ENCODE measurements around the gene PFKFB3. TPM values are rescaled to one million over a fixed set of nuclear protein-coding genes. Genes with fewer than 3 reads are reported as not detected.

The PFKFB3 gene
- polyA plus RNA-seq, 3 donors, result 12.2 to 101 (median 15.8) TPM

GRCh38 chr10:6173203-6173602 lies 29.5 kb upstream of the PFKFB3 start:
- H3K9me3 ChIP-seq (replicated peaks in 1 of 2; ENCODE audit: control insufficient read depth in 1 of 2, insufficient read depth in 1 of 2, low read length in 2 of 2), result no peaks in the 10 kb centered on the region
- no peak overlapping the region for H3K9ac ChIP-seq (ENCODE audit: insufficient read depth, low read length, poor library complexity, severe bottlenecking)
- peaks cover 3 to 17% of the 10 kb centered on the region in 2 donors for H3K36me3 ChIP-seq (replicated peaks in 1 of 2; ENCODE audit: control insufficient read depth in 1 of 2, insufficient read depth in 2 of 2, low read length in 2 of 2)
- TF ChIP-seq CTCF (IDR thresholded peaks at IDR 0.05), result no peak
- Mint-ChIP-seq H3K4me3 (no peak overlapping the region), H3K36me3 (peaks cover 43 to 54% of the 10 kb centered on the region in 2 donors), H3K27ac (peak overlapping the region; percentile 83 to 96 (median 88)), H3K4me1 (peaks cover 61% of the 10 kb centered on the region), H3K27me3 (ENCODE audit: low read depth in 3 of 3) (peaks cover 1 to 4% (median 3%) of the 10 kb centered on the region in 3 donors), H3K9me3 (no peaks in the 10 kb centered on the region)
- H3K27ac ChIP-seq (ENCODE audit: low read depth in 1 of 2, low read length in 2 of 2), result peak overlapping the region in 1 of 2 donors; percentile 90
- peaks cover 89% of the 10 kb centered on the region for H3K79me2 ChIP-seq (ENCODE audit: insufficient read depth, low read length)
- DNase-seq, result no peak
- 47% methylated on average over 4 of the region's 8 CpGs for WGBS (ENCODE audit: insufficient coverage)
- peaks cover 27 to 46% of the 10 kb centered on the region in 2 donors for H3K4me1 ChIP-seq (ENCODE audit: control insufficient read depth in 1 of 2, insufficient read depth in 2 of 2, low read length in 2 of 2)
- H4K20me1 ChIP-seq (ENCODE audit: insufficient read depth, low read length), result peaks cover 98% of the 10 kb centered on the region
- H2AFZ ChIP-seq (ENCODE audit: insufficient read depth, low read depth, low read length, poor library complexity, severe bottlenecking), result no peak overlapping the region
- intact Hi-C loops (cut with micrococcal nuclease), result no loop called here
- no peaks in the 10 kb centered on the region for H3K27me3 ChIP-seq (ENCODE audit: control insufficient read depth in 2 of 2, insufficient read depth in 2 of 2, low read length in 2 of 2)
- no peak overlapping the region for H3K4me2 ChIP-seq (replicated peaks; ENCODE audit: extremely low read depth, low read length, poor library complexity, severe bottlenecking)
- H3K4me3 ChIP-seq (replicated peaks in 1 of 3; ENCODE audit: low read depth in 2 of 3, low read length in 3 of 3), result no peak overlapping the region

GRCh38 chr10:6174201-6174874 lies 28.4 kb upstream of the PFKFB3 start:
- H3K9ac ChIP-seq (ENCODE audit: insufficient read depth, low read length, poor library complexity, severe bottlenecking), result no peak overlapping the region
- Mint-ChIP-seq H3K4me1 (peaks cover 57% of the 10 kb centered on the region), H3K4me3 (no peak overlapping the region), H3K27ac (peak overlapping the region in 4 of 7 donors; percentile 1 to 77 (median 45)), H3K27me3 (ENCODE audit: low read depth in 3 of 3) (peaks cover 1 to 4% (median 3%) of the 10 kb centered on the region in 3 donors), H3K36me3 (peaks cover 44 to 53% of the 10 kb centered on the region in 2 donors), H3K9me3 (no peaks in the 10 kb centered on the region)
- H3K9me3 ChIP-seq (replicated peaks in 1 of 2; ENCODE audit: control insufficient read depth in 1 of 2, insufficient read depth in 1 of 2, low read length in 2 of 2), result no peaks in the 10 kb centered on the region
- peaks cover 27 to 46% of the 10 kb centered on the region in 2 donors for H3K4me1 ChIP-seq (ENCODE audit: control insufficient read depth in 1 of 2, insufficient read depth in 2 of 2, low read length in 2 of 2)
- no peaks in the 10 kb centered on the region for H3K27me3 ChIP-seq (ENCODE audit: control insufficient read depth in 2 of 2, insufficient read depth in 2 of 2, low read length in 2 of 2)
- H2AFZ ChIP-seq (ENCODE audit: insufficient read depth, low read depth, low read length, poor library complexity, severe bottlenecking), result no peak overlapping the region
- peaks cover 98% of the 10 kb centered on the region for H4K20me1 ChIP-seq (ENCODE audit: insufficient read depth, low read length)
- H3K27ac ChIP-seq (ENCODE audit: low read depth in 1 of 2, low read length in 2 of 2), result no peak overlapping the region
- WGBS (ENCODE audit: insufficient coverage), result 97% methylated on average over 17 of the region's 22 CpGs
- no peak overlapping the region for H3K4me3 ChIP-seq (replicated peaks in 1 of 3; ENCODE audit: low read depth in 2 of 3, low read length in 3 of 3)
- intact Hi-C loops (cut with micrococcal nuclease), result no loop called here
- H3K79me2 ChIP-seq (ENCODE audit: insufficient read depth, low read length), result peaks cover 82% of the 10 kb centered on the region
- DNase-seq, result no peak
- H3K4me2 ChIP-seq (replicated peaks; ENCODE audit: extremely low read depth, low read length, poor library complexity, severe bottlenecking), result no peak overlapping the region
- peaks cover 0 to 14% of the 10 kb centered on the region in 2 donors for H3K36me3 ChIP-seq (replicated peaks in 1 of 2; ENCODE audit: control insufficient read depth in 1 of 2, insufficient read depth in 2 of 2, low read length in 2 of 2)
- TF ChIP-seq CTCF (IDR thresholded peaks at IDR 0.05), result no peak
